ENCODE measurements around the gene RNF151. TPM values are rescaled to one million over a fixed set of nuclear protein-coding genes. Genes with fewer than 3 reads are reported as not detected.

The RNF151 gene
- total and polyA plus RNA-seq, 8 donors, result 0.12 to 0.61 TPM; not detected in 6

- peaks cover 11 to 34% (median 32%) of the 10 kb centered on the region in 3 donors for H3K36me3 ChIP-seq
- ATAC-seq (no peak), FAIRE-seq (no peak), DNase-seq (peak in 5 of 6 donors; percentile 26 to 83 (median 63))
- 58 to 60% methylated on average over 32 to 34 of the region's 34 CpGs for WGBS, 2 donors
- H3K4me1 ChIP-seq, result peaks cover 22 to 41% (median 33%) of the 10 kb centered on the region in 3 donors
- H3K27me3 ChIP-seq, result no peaks in the 10 kb centered on the region
- TF ChIP-seq CTCF (IDR thresholded peaks at IDR 0.05), result no peak
- H3K4me3 ChIP-seq, result no peak overlapping the region
- H3K27ac ChIP-seq, result peak overlapping the region in 3 of 4 donors; percentile 51 to 62 (median 59)
- intact Hi-C loops (cut with DNase I), result no loop called here
- no peaks in the 10 kb centered on the region for H3K9me3 ChIP-seq
Observed at GRCh38 chr16:2004795-2005517, 38.3 kb downstream of the RNF151 start.

GRCh38 chr16:2005646-2006045 lies 39.0 kb downstream of the RNF151 start:
- intact Hi-C loops (cut with DNase I), result no loop called here
- WGBS, 2 donors, result 51 to 52% methylated on average over 21 of the region's 21 CpGs
- FAIRE-seq, result no peak
- peaks cover 11 to 28% (median 28%) of the 10 kb centered on the region in 3 donors for H3K36me3 ChIP-seq
- H3K4me1 ChIP-seq, result peaks cover 26 to 41% (median 33%) of the 10 kb centered on the region in 3 donors
- H3K27me3 ChIP-seq, result no peaks in the 10 kb centered on the region
- TF ChIP-seq CTCF (IDR thresholded peaks at IDR 0.05), result no peak
- peak overlapping the region in 1 of 4 donors; percentile 18 for H3K27ac ChIP-seq
- DNase-seq, result peak; percentile 43 to 88 (median 64)
- H3K9me3 ChIP-seq, result no peaks in the 10 kb centered on the region
- ATAC-seq, result no peak
- H3K4me3 ChIP-seq, result no peak overlapping the region

GRCh38 chr16:2006317-2006716 lies 39.7 kb downstream of the RNF151 start:
- H3K9me3 ChIP-seq, result no peaks in the 10 kb centered on the region
- no peak overlapping the region for H3K27ac ChIP-seq
- ATAC-seq (no peak), DNase-seq (peak; percentile 18 to 78 (median 42)), FAIRE-seq (no peak)
- H3K36me3 ChIP-seq, result peaks cover 8 to 21% (median 21%) of the 10 kb centered on the region in 3 donors
- intact Hi-C loops (cut with DNase I), result no loop called here
- H3K4me3 ChIP-seq, result no peak overlapping the region
- peaks cover 26 to 41% (median 33%) of the 10 kb centered on the region in 3 donors for H3K4me1 ChIP-seq
- WGBS, 2 donors, result 78 to 84% methylated on average over 8 of the region's 8 CpGs
- TF ChIP-seq CTCF (IDR thresholded peaks at IDR 0.05), result no peak
- H3K27me3 ChIP-seq, result no peaks in the 10 kb centered on the region

- intact Hi-C loops (cut with DNase I), result no loop called here
- H3K27ac ChIP-seq, result peak overlapping the region in 3 of 4 donors; percentile 73 to 90 (median 80)
- peaks cover 0 to 12% (median 11%) of the 10 kb centered on the region in 3 donors for H3K36me3 ChIP-seq
- H3K27me3 ChIP-seq, result no peaks in the 10 kb centered on the region
- 43 to 54% methylated on average over 14 to 16 of the region's 16 CpGs for WGBS, 2 donors
- ATAC-seq, result no peak
- peaks cover 26 to 41% (median 33%) of the 10 kb centered on the region in 3 donors for H3K4me1 ChIP-seq
- DNase-seq, result peak; percentile 20 to 85 (median 63)
- H3K9me3 ChIP-seq, result no peaks in the 10 kb centered on the region
- TF ChIP-seq CTCF (IDR thresholded peaks at IDR 0.05), result no peak
- no peak for FAIRE-seq
- H3K4me3 ChIP-seq, result peak overlapping the region in 3 of 4 donors; percentile 97 to 100 (median 99)
Observed at GRCh38 chr16:2007081-2007836, 40.6 kb downstream of the RNF151 start.

Data from pancreas (tissue), 10 donors.